ENCODE results near the gene RHOC.
"Not testable (repeated sequence)": the region's sequence is repeated elsewhere in the genome, so short reads cannot be mapped to it uniquely, and the experiment has no call there.

The RHOC gene

DNA sequence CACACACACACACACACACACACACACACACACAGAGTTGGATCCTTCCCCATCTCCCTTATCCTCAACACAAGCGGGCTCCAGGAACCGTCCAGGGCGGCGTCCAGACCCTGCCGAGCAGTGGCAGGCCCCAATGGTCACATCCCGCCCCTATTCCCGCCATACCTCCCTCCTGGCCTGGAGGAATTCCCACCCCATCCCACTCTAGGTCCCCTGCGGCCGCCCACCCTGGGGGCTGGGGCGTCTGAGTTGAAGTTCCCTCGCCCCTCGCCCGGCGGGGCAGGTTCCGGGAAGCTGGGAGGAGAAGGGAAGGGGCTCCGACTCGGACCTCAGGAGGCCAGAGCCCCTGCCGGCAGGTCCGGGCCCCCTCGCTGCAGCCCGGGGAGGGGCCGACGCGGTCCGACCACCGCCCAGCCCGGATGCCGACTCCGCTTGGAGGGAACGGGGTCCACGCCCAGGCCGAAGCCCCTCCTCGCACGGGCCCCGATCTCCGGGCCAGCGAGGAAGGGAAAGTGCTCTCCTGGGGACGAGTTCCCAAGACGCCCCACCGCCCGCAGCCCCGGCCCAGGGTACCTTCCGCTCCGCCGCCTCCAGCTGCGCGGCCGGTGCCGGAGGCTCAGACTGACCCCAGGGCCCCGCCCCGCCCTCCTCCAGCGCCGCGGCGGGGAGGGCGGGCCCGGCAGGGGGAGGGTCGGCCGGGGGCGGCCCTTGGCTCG is at the start of gene RHOC:
TSS of gene RHOC (minus strand) at position 623 of the 716 bp plus-strand sequence. CDS start 3,328 bp downstream, outside the sequence.
- no peak for FAIRE-seq
- DNase-seq (ENCODE audit: low spot score): peak; percentile 41

DNA sequence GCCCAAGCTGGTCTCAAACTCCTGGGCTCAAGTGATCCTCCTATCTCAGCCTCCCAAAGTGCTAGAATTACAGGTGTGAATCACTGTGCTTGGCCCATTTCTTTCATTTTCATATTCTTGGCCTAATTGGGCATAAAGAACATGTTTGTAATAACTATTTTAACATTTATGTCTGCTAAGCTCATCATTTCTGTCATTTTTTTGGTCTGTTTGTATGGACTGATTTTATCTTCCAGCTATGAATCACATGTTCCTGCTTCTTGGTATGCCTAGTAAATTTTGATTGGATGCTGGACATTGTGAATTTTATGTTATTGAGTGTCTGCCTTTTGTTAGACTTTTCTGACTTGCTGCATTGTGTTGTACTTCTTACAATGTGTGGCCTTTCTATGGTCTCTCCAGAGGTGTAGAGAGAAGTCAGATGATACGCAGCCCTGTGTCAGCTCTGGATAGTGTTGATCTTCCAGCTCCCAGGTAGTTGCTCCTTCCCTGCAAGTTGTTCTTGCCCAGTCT is 47.2 kb upstream of the RHOC start:
- DNase-seq (ENCODE audit: low spot score) (no peak), FAIRE-seq (no peak)

DNA sequence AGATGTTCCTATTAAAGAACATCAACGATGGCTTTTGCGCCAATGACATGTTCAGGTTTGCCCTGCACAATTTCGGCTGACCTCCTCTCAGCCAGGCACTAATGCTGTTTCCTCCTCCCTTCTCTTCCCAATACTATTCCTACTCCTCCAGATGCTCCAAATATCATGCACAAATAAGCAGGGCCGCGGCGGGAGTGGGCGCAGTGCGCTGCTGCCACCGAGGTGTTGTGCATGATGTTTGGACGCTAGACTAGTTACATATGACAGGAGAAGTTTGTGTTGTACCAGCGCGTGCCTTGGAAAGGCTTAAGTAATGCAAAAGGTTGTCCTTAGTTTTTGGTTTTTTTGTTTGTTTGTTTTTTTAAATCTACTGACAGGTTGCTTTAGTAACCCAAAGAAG is 41.5 kb upstream of the RHOC start:
- DNase-seq (ENCODE audit: low spot score) (no peak), FAIRE-seq (no peak)

DNA sequence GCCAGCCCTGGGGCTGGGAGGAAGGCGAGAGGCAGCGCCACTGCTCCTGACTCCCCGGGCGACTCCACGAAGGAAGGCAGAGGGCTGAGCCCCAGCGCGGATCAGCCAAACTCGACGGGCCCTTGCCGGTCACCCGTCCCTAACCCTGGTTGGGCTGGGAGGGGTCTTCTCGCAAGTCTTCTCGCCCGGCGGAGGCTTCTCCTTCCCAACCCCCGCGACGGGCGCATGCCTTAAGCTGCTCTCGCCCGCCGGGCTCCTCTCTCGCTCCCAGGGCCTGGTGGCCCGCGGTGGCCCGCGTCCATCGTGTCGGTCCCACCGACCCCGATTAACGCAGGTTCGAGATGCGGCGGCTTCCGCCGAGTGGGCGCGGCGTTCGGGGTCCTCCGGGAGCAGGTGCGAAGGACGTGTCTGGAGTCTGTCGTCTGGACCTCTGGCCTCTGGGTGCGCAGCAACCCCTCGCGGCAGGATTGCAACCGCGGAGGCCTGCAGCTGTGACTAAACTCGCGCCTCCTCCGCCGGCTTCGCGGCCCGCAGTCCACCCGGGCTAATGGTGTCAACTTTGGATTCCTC is 37.2 kb upstream of the RHOC start:
- DNase-seq (ENCODE audit: low spot score): no peak

DNA sequence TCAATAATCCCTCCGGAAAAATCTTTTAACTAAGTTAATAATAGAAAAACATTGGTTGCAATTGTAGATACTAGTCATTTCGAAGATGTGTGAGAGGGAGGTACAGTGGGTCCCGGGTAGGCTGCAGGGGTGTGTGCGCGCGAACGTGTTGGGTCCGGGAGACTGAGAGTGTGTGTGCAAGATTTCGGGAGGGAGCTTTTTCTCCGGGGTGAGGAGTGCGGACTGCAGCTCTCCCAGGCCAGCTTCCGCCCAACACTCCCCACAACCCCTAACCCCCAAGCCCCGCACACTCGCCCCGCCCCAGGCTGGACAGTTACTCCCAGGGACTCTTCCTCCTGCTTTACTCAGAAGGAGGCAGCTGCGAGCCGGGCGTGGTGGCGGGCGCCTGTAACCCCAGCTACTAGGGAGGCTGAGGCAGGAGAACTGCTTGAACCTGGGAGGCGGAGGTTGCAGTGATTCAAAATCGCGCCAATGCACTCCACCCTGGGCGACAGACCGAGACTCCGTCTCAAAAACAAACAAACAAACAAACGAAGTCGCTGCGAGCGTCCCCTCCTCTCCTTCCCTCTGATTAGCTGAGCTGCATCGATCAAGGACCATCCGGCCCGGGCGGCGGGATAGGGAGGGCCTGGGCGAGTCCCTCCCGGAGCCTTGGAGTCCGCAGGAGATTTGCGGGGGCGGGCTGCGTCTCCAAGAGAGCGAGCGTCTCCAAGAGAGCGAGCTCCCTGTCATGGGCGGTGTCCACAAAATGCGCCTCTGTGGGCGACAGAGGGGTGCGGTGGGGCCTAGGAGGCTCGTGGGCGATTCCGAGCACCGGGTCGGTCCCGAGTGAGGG is 36.5 kb upstream of the RHOC start:
- FAIRE-seq: no peak

More for the DNA sequence above, 37.2 kb upstream of the RHOC start:
- no peak for FAIRE-seq

DNA sequence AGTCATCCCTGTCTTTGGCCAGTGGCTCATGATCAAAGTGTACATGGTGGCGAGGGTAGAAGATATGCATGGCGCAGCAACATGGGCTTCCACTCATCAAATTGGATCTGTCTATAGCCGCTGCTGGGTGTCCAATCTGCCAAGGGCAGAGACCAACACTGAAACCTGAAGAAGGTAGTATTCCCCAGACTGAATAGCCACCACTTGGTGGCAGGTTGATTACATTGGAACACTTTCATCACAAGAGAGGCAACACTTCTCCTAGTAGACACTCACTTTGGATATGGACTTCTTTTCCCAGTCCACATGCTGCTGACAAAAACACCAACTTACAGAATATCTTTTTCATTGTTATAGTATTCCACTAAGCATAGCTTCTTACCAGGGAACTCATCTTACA is 30.6 kb upstream of the RHOC start:
- FAIRE-seq (no peak), DNase-seq (ENCODE audit: low spot score) (no peak)

More for the DNA sequence above, 36.5 kb upstream of the RHOC start:
- DNase-seq (ENCODE audit: low spot score): no peak

DNA sequence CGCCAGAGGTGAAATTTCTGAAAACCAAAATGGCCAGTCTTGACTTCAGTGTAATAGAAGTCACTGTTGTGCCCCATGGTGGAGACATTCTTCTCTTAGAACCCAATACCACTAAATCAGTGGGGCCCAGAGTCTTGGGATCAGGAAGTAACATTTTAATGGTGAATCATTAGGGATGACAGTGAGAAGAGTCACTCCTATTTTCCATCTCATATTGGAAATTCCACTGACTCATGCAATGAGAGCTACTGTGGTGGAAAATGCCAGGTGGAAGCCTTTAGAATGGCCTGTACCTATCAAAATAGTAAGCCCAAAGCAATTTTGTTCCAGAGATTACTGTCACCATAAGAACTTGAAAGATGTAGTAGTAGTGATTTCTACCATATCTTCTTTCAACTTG is 28.8 kb upstream of the RHOC start:
- DNase-seq (ENCODE audit: low spot score): peak; percentile 94
- FAIRE-seq: peak; percentile 94

DNA sequence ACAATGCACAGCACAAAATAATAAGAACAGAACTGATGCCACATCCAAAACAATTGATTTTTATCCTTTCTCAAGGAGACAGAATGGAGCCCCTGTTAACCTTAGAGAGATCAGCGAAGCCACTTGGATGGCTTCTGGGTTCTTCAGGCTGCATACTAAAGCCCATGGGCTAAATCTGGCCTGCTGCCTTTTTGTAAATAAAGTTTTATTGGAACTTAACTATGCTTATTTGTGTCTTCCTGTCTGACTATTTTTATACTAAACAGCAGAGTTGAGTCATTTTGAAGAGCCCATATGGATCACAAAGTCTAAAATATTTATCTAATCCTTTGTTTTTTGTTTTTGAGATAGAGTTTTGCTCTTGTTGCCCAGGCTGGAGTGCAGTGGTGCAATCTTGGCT is 24.5 kb upstream of the RHOC start:
- FAIRE-seq: no peak
- DNase-seq (ENCODE audit: low spot score): no peak

DNA sequence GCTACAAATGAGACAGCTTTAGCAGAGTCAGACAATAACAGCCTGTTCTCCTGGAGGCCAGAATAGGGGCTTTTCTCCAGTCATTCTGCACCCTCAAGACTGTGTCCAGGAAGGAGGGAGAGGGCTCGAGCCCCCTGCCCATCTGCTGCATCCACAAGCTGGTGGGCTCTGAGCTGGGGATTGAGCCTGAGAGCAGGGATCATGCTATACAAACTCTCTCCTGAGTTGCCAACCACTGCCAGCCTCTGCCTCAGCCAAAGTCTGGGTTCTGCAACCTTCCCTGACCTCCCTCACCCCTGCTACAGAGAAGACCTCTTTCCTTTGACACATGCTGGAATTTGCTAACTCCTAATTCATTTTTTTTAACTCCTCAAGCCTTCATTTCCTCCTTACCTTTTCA is 23.0 kb upstream of the RHOC start:
- no peak for FAIRE-seq
- no peak for DNase-seq (ENCODE audit: low spot score)

DNA sequence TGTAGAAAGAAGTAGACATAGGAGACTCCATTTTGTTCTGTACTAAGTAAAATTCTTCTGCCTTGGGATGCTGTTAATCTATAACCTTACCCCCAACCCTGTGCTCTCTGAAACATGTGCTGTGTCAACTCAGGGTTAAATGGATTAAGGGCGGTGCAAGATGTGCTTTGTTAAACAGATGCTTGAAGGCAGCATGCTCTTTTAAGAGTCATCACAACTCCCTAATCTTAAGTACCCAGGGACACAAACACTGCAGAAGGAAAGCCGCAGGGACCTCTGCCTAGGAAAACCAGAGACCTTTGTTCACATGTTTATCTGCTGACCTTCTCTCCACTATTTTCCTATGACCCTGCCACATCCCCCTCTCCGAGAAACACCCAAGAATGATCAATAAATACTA is 22.1 kb upstream of the RHOC start:
- DNase-seq (ENCODE audit: low spot score); FAIRE-seq: not testable (repeated sequence)

DNA sequence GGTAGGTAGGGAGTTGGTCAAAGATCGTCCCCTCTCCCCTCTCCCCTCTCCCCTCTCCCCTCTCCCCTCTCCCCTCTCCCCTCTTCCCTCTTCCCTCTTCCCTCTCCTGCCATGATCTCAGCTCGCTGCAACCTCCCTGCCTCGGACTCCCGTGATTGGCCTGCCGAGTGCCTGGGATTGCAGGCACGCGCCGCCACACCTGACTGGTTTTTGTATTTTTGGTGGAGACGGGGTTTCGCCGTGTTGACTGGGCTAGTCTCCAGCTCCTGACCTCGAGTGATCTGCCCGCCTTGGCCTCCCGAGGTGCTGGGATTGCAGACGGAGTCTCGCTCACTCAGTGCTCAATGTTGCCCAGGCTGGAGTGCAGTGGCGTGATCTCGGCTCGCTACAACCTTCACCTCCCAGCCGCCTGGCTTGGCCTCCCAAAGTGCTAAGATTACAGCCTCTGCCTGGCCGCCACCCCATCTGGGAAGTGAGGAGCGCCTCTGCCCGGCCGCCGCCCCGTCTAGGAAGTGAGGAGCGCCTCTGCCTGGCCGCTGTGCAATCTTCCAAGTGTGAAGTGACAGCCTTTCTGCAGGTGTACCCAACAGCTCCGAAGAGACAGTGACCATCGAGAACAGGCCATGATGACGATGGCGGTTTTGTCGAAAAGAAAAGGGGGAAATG is 21.5 kb upstream of the RHOC start:
- FAIRE-seq; DNase-seq (ENCODE audit: low spot score): not testable (repeated sequence)

DNA sequence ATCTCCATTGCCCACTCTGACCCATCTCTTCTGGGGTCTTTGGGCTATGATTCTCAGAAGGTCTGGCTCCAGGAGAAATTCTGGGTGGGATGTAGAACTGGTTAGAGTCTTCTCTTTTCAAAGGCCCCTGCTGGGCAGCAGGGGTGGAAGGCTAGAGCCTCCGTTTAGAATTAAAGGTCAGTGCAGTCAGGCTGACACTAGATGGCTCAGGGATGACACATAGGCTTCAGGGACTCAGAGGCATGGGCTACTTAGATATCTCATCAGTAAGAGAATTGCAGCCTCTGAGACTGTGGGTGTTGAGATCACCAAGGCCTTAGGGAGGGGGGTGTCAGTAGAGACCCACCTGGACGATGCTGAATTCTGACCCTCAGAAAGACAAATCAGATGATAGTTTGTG is 20.8 kb upstream of the RHOC start:
- DNase-seq (ENCODE audit: low spot score) (peak; percentile 48), FAIRE-seq (no peak)

DNA sequence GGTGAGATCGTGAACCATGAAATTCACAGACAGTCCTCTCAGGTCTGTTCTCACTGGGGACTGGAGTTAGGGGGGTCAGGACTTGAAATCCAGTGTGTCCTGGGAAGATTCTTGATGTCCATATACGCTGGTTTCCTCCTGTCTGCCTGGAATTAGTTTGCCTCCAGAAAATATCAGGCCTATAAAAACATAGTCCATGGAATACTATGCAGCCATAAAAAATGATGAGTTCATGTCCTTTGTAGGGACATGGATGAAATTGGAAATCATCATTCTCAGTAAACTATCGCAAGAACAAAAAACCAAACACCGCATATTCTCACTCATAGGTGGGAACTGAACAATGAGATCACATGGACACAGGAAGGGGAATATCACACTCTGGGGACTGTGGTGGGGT is 17.3 kb upstream of the RHOC start:
- DNase-seq (ENCODE audit: low spot score); FAIRE-seq: not testable (repeated sequence)

DNA sequence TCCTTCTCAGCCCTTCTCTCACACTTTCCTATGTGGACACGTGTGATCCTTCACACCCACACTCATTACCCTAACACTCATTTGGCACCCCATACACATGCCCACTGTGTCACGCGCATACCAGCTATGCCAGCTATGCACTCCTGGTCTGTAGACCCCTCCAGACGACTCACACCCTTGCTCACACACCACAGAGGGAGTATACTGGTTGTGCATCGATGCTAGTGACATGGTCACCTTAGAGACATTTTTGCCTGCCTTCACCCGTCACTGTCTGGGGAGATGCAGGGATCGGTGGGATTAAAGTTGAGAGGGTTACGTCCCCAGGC is 16.5 kb upstream of the RHOC start:
- DNase-seq (ENCODE audit: low spot score): no peak
- FAIRE-seq: no peak

DNA sequence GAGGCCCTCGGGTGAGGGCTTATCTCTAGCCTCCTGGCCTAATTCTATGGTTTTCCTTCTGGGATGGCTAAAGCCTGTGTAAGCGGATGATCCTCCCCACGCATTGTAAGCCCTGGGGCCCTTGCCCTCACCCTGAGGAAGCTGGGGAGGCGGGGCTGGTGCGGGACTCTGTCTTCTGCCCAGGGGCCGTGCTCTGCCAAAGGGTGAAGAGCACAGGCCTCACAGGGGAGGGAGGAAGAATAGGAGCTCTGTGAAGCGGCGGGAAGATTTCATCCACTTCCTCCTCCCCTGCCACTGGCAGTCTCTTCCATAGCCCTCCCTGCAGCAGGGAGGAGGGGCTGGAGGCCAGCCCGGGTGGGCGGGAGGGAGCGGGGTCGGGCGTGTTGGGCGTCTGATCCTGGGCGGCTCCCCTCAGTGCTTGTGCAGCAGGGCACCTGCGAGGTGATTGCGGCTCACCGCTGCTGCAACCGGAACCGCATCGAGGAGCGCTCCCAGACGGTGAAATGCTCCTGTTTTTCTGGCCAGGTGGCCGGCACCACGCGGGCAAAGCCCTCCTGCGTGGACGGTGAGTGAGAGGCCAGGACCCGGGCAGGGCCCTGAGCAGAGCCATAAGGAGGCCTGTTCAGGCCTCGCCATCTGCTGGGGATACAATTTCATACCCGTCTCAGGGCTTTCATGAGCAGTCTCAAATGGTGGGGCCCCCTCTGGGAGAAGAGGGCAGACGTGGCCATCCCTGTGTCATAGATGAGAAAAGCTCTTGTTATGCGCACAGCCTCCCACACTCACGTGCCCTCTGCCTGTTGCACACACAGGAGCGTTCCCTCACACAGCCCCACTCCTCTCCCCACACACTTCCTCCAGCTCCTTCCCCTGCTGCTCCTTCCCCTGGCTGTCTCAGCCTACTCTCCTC is 15.9 kb upstream of the RHOC start:
- FAIRE-seq: no peak

DNA sequence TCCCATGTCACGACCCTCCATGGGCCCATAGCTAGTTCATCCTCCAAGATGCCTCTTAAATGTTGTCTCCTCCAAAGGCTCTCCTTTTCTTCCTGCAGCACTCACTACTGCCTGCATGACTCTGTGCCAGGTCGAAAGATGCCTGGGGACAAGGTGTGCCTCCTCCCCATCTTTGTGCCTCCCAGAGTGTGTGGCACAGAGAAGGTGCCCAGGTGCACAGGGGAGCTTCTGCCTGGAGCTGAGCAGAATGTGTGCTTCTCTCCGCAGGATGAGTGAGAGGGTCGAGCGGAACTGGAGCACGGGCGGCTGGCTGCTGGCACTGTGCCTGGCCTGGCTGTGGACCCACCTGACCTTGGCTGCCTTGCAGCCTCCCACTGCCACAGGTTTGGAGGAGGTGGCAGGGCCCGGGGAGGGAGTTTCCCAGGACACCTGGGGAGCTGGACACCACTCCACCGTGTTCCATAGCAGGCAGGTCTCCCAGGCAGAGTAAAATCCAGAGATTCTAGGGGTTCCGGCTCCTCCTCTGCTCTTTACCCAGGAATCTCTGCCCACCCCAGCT is 15.1 kb upstream of the RHOC start:
- FAIRE-seq: no peak
- no peak for DNase-seq (ENCODE audit: low spot score)

More for the DNA sequence above, 15.9 kb upstream of the RHOC start:
- no peak for DNase-seq (ENCODE audit: low spot score)

DNA sequence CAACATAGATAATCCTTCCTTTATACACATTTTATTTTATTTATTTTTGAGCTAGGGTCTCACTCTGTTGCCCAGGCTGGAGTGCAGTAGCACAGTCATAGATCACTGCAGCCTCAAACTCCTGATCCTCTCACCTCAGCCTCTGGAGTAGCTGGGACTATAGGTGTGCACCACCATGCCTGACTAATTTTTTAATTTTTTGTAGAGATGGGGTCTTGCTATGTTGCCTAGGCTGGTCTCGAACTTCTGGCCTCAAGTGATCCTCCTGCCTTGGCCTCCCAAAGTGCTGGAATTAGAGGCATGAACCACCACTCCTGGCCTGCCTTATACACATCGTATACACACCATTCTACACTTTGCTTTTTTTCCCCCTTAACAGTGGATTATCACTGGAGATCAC is 14.4 kb upstream of the RHOC start:
- DNase-seq (ENCODE audit: low spot score); FAIRE-seq: not testable (repeated sequence)

DNA sequence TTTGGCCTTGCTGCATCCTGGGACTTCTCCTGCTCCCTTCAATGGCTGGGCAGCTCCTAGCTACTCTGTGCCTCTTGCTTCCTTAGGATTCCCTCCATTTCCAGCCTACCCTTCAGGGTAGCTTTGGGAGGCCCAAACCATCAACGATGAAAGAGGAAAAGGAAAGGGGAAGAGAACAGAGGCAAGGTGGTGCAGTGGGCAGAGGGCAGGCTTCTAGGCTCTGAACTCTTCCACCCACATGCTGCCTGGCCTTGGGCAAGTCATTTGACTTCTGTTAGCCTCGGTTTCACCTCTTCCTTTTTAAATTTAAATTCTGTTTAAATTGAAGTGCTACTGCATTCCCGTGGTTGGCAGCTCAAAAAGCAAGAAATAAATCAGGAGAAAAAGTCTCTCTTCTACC is 13.9 kb upstream of the RHOC start:
- FAIRE-seq (no peak), DNase-seq (ENCODE audit: low spot score) (no peak)

DNA sequence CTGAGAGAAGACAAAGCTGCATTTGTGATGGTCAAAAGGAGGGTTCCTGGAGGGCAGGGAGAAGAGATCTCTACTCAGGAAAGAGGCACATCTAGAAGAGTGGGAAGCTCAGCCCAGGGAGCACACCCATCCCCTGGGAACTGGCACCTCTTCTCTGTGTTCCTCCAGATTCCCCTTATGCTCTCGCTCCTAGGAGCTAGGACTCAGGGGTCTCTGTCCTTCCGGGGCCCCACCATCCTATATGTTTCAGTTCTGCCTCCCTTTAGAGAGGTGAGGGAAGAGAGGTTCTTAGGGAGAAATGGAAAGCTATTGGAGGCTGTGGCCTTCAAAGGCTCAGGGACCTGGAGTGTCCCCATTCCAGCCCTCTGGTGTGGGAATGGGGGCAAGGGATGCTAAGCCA is 12.8 kb upstream of the RHOC start:
- DNase-seq (ENCODE audit: low spot score): no peak
- no peak for FAIRE-seq

DNA sequence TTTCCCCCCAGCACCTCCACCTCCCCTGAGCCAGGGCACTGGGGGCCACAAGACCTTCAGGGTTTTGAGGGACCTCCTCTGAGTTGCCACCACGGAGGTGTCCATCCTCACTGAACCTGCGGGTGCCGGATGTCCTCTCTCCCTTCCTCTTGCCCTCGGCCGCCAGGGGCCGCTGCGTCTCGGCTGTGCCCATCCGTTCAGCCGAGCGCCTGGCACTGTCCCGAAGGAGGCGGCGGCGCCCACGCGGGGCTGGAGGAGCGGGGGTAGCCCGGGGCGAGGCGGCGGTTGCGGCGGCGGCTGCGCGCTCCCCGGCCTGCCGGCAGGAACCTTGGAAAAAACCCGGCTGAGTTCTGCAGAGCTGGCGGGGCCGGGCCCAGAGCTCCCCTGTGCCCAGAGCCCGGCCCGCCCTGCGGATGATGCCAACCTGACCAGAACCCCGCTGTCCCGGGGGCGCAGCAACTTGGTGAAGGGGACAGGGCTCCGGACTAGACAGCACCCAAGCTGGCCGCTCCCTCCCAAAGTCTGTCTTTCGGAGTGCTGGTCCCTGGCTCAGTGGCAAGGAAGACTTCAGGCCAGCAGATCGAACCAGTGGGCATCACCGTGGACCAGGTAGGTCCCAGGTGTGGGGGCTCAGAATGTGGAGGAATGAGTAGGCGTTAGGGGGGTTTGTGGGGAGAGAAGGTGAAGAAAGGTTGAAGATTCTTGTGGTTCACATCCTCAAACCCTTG is 11.9 kb upstream of the RHOC start:
- FAIRE-seq (no peak), DNase-seq (ENCODE audit: low spot score) (peak; percentile 59)
